SH-SY5Y (cell line): Measurements from ENCODE around the gene RYR3.

Experiments
- GATA2 ChIP-seq: IDR thresholded peaks from 2 replicates; pipeline ENCODE4 v1.6.1; 2011; ENCODE audit warnings: mild to moderate bottlenecking, low read depth, low read length
- GATA3 ChIP-seq: IDR thresholded peaks from 2 replicates; pipeline ENCODE4 v1.6.1; 2011; ENCODE audit warnings: low read depth, mild to moderate bottlenecking, low read length, moderate library complexity

DNA sequence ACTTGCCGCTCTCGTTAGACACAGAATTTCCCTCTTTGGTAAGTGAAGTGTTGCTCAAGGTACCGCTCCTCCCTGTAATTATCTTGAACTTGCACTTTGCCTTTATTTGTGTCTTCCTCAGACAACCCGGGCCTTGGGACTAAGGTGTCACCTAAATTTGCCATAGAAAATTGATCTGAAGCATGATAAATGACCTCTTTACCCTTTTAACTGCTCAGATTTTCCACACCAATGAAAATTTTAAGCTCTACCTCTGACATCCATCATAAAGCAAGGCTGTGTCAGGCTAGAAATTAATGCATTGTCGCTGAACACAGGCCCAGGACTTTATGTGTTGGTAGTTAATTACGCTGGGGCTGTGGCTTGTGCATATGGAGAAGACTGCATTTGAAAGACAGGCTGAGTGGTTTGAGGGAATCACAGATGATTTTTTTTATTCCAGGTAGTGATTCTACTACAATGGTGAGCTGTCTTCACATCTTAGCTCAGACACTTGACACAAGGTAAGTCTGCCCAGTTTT is 458.0 kb downstream of the RYR3 start:
- TF ChIP-seq GATA2 (no peak), GATA3 (no peak)
